K562 (cell line): Measurements from ENCODE around the gene ECI2. TPM values are rescaled to one million over a fixed set of nuclear protein-coding genes. Genes with fewer than 3 reads are reported as not detected.

Experiments used
- BMI1 ChIP-seq: fragments of 150-350 bp; IDR thresholded peaks from 2 replicates; pipeline ENCODE4 v1.6.1; 2014; ENCODE audit warnings: low read length
- CREB1 ChIP-seq, 2 experiments: sonication (generic) in 1 of 2; formaldehyde crosslinking in 1 of 2; IDR thresholded peaks; 2 replicates each; pipeline versions ENCODE4 v1.6.1 to v1.8.0; 2012 to 2022; ENCODE audit warnings: inconsistent platforms in 1 of 2, mild to moderate bottlenecking in 1 of 2, missing genetic modification reagents in 1 of 2, moderate library complexity in 1 of 2
- FOXA1 ChIP-seq: fragments of 450-650 bp; IDR thresholded peaks from 2 replicates; pipeline ENCODE4 v1.6.1; 2016; ENCODE audit warnings: mild to moderate bottlenecking, borderline replicate concordance
- HDAC6 ChIP-seq: IDR thresholded peaks from 2 replicates; pipeline ENCODE4 v1.6.1; 2012; ENCODE audit warnings: low read depth, mild to moderate bottlenecking, control low read depth, inconsistent platforms, low read length, moderate library complexity
- MYC ChIP-seq, 2 experiments: fragments of 250-450 bp in 1 of 2; sonication (Bioruptor Pico) in 1 of 2; IDR thresholded peaks; 2 replicates each; pipeline versions ENCODE4 v1.5.1 to v1.6.1; 2012 to 2021; ENCODE audit warnings: low read depth in 2 of 2, borderline replicate concordance in 1 of 2, improper control_type of control experiment in 1 of 2, low read length in 1 of 2, mild to moderate bottlenecking in 1 of 2, moderate library complexity in 1 of 2
- NONO ChIP-seq, 2 experiments: fragments of 200-400 bp in 1 of 2; fragments of 450-650 bp in 1 of 2; formaldehyde crosslinking in 1 of 2; IDR thresholded peaks; 2 replicates each; pipeline ENCODE4 v1.6.1; 2017; ENCODE audit warnings: low read depth in 2 of 2, mild to moderate bottlenecking in 2 of 2, moderate library complexity in 2 of 2, low read length in 1 of 2
- RBBP5 ChIP-seq: fragments of 200-600 bp; sonication (generic); IDR thresholded peaks from 2 replicates; pipeline ENCODE4 v1.6.1; 2012; ENCODE audit warnings: borderline replicate concordance, mild to moderate bottlenecking, low read length, control low read depth, inconsistent platforms; ENCODE audit not compliant: insufficient read depth, poor library complexity, severe bottlenecking
- RFX1 ChIP-seq: fragments of 450-650 bp; IDR thresholded peaks from 2 replicates; pipeline ENCODE4 v1.6.1; 2016; ENCODE audit warnings: mild to moderate bottlenecking, moderate library complexity
- SMARCA5 ChIP-seq: fragments of 450-650 bp; IDR thresholded peaks from 2 replicates; pipeline ENCODE4 v1.6.1; 2016
- SPI1 ChIP-seq: IDR thresholded peaks from 2 replicates; pipeline ENCODE4 v1.6.1; 2011; ENCODE audit warnings: low read depth, low read length, control low read depth, borderline replicate concordance
- STAT5A ChIP-seq: IDR thresholded peaks from 2 replicates; pipeline ENCODE4 v1.6.1; 2012; ENCODE audit warnings: low read length, inconsistent platforms, borderline replicate concordance
- TAF1 ChIP-seq: IDR thresholded peaks from 2 replicates; pipeline ENCODE4 v1.6.1; 2011; ENCODE audit warnings: mild to moderate bottlenecking, low read length, moderate library complexity; ENCODE audit not compliant: insufficient read depth, control insufficient read depth, severe bottlenecking; ENCODE audit errors: extremely low read depth
- TEAD4 ChIP-seq, 2 experiments: sonication (generic) in 1 of 2; formaldehyde crosslinking in 1 of 2; IDR thresholded peaks; 2 replicates each; pipeline versions ENCODE4 v1.6.1 to v1.8.0; 2012 to 2022; ENCODE audit warnings: borderline replicate concordance in 1 of 2, inconsistent platforms in 1 of 2, low read length in 1 of 2, mild to moderate bottlenecking in 1 of 2, missing genetic modification reagents in 1 of 2
- WHSC1 ChIP-seq: IDR thresholded peaks from one replicate; pipeline ENCODE4 v1.6.1; 2012; ENCODE audit warnings: low read length, control low read depth, inconsistent platforms
- ZBTB49 ChIP-seq: sonication (generic); formaldehyde crosslinking; IDR thresholded peaks from 2 replicates; pipeline ENCODE4 v1.8.0; 2022; ENCODE audit warnings: missing genetic modification reagents, mild to moderate bottlenecking, borderline replicate concordance
- ZKSCAN1 ChIP-seq: fragments of 150-350 bp; IDR thresholded peaks from 2 replicates; pipeline ENCODE4 v1.6.1; 2016; ENCODE audit warnings: low read depth, low read length
- ZNF12 ChIP-seq: sonication (generic); formaldehyde crosslinking; IDR thresholded peaks from 2 replicates; pipeline ENCODE4 v1.4.0; 2020; ENCODE audit warnings: mild to moderate bottlenecking, missing genetic modification reagents
- ZNF212 ChIP-seq: fragments of 450-650 bp; formaldehyde crosslinking; IDR thresholded peaks from 2 replicates; pipeline ENCODE4 v1.4.0; 2020; ENCODE audit warnings: mild to moderate bottlenecking
- ZNF75A ChIP-seq: fragments of 450-650 bp; formaldehyde crosslinking; IDR thresholded peaks from 2 replicates; pipeline ENCODE4 v1.4.0; 2020; ENCODE audit warnings: mild to moderate bottlenecking
- polyA plus RNA-seq, 8 experiments: library from polyadenylated mRNA; depleted of rRNA in 4 of 8; stranded (reverse) in 5 of 8; unstranded in 3 of 8; fragments of >200 nt; fragmentation: Nextera tagmentation in 2 of 8; fragmentation: Illumina TruSeq in 1 of 8; extraction: Ambion mirVana in 2 of 8; extraction: Trizol in 1 of 8; gene quantifications; 2 replicates each; pipeline versions ENCODE4 v1.2.1 to v1.2.3, GENCODE V29; 2011 to 2014; ENCODE audit warnings: inconsistent platforms in 1 of 8, missing spikeins in 1 of 8
- total RNA-seq, 7 experiments: library from RNA; depleted of rRNA in 6 of 7; stranded (reverse); fragments of >200 nt in 6 of 7; fragmentation: Illumina TruSeq in 2 of 7; extraction: Trizol in 2 of 7; gene quantifications; 2 replicates each; pipeline versions ENCODE4 v1.2.1 to v1.2.3, GENCODE V29; 2011 to 2021; ENCODE audit warnings: low replicate concordance in 1 of 7
- TF ChIP-seq, protein P1 (sequence below): fragments of 200-800 bp; sonication (Bioruptor generic); IDR thresholded peaks from 2 replicates; pipeline ENCODE4 v1.6.1; 2016; ENCODE audit warnings: missing genetic modification characterization, missing compliant biosample characterization

ECI2 gene
- total and polyA plus RNA-seq, 9 of the 15 experiments (the other 6 are each of a cell fraction or from before 2014, with no cell fraction given): 80.7 to 377 (median 142) TPM

DNA sequence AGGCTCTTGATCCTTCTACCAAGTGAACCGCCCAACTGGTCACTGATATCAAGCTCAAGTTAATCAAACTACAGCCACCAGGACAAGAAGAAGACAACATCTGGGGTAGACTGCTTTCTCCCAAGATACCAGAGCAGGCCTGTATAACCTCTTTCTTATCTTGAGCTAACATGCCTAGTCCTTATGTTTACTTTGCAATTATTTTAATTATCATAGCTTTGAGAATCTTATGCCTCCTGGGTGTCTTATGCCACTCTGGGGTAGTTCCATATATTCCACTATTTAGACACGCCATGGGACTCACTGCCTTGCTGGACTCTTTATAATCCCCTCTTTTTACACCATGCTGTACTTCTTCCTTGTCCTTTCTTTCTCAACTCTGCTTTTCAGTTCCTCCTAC lies 41.5 kb upstream of the ECI2 start (continued):
- no peak for TF ChIP-seq ZBTB49 (CRISPR knock-in tag)
- no peak for TF ChIP-seq HDAC6
- TF ChIP-seq BMI1: no peak
- no peak for TF ChIP-seq ZNF12
- TF ChIP-seq SMARCA5: no peak
- no peak for TF ChIP-seq ZNF212
- no peak for TF ChIP-seq RFX1
- peak; percentile 99 for TF ChIP-seq TEAD4 (IDR thresholded peaks at IDR 0.05; ENCODE audit: low read length)
- no peak for TF ChIP-seq TEAD4 (CRISPR knock-in tag; IDR thresholded peaks at IDR 0.05; ENCODE audit: borderline replicate concordance)
- no peak; the same call in 1 of the 2 replicates for TF ChIP-seq MYC (IDR thresholded peaks at IDR 0.05; ENCODE audit: low read depth, low read length)
- TF ChIP-seq MYC (CRISPR knock-in tag; IDR thresholded peaks at IDR 0.05; ENCODE audit: borderline replicate concordance, low read depth): no peak
- TF ChIP-seq WHSC1: no peak
- TF ChIP-seq NONO (IDR thresholded peaks at IDR 0.05; ENCODE audit: low read depth in 2 of 2, low read length in 1 of 2): no peak
- TF ChIP-seq, protein P1, sequence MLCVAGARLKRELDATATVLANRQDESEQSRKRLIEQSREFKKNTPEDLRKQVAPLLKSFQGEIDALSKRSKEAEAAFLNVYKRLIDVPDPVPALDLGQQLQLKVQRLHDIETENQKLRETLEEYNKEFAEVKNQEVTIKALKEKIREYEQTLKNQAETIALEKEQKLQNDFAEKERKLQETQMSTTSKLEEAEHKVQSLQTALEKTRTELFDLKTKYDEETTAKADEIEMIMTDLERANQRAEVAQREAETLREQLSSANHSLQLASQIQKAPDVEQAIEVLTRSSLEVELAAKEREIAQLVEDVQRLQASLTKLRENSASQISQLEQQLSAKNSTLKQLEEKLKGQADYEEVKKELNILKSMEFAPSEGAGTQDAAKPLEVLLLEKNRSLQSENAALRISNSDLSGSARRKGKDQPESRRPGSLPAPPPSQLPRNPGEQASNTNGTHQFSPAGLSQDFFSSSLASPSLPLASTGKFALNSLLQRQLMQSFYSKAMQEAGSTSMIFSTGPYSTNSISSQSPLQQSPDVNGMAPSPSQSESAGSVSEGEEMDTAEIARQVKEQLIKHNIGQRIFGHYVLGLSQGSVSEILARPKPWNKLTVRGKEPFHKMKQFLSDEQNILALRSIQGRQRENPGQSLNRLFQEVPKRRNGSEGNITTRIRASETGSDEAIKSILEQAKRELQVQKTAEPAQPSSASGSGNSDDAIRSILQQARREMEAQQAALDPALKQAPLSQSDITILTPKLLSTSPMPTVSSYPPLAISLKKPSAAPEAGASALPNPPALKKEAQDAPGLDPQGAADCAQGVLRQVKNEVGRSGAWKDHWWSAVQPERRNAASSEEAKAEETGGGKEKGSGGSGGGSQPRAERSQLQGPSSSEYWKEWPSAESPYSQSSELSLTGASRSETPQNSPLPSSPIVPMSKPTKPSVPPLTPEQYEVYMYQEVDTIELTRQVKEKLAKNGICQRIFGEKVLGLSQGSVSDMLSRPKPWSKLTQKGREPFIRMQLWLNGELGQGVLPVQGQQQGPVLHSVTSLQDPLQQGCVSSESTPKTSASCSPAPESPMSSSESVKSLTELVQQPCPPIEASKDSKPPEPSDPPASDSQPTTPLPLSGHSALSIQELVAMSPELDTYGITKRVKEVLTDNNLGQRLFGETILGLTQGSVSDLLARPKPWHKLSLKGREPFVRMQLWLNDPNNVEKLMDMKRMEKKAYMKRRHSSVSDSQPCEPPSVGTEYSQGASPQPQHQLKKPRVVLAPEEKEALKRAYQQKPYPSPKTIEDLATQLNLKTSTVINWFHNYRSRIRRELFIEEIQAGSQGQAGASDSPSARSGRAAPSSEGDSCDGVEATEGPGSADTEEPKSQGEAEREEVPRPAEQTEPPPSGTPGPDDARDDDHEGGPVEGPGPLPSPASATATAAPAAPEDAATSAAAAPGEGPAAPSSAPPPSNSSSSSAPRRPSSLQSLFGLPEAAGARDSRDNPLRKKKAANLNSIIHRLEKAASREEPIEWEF (CRISPR knock-in tag): no peak
- TF ChIP-seq FOXA1: peak; percentile 77; the same call in 1 of the 2 replicates
- no peak for TF ChIP-seq CREB1 (IDR thresholded peaks at IDR 0.05)
- no peak for TF ChIP-seq CREB1 (CRISPR knock-in tag; IDR thresholded peaks at IDR 0.05)
- no peak for TF ChIP-seq ZKSCAN1
- TF ChIP-seq ZNF75A (CRISPR knock-in tag): no peak
- no peak for TF ChIP-seq TAF1
- TF ChIP-seq SPI1: no peak
- TF ChIP-seq STAT5A: peak; percentile 86
- TF ChIP-seq RBBP5: no peak
